ENCODE data around the gene AMBP. TPM values are rescaled to one million over a fixed set of nuclear protein-coding genes. Genes with fewer than 3 reads are reported as not detected.

Gene AMBP
- total and polyA plus RNA-seq, 2 of the 13 experiments (the other 11 are each of a cell fraction or from before 2014, with no cell fraction given), result 1,510 to 2,580 TPM

DNA sequence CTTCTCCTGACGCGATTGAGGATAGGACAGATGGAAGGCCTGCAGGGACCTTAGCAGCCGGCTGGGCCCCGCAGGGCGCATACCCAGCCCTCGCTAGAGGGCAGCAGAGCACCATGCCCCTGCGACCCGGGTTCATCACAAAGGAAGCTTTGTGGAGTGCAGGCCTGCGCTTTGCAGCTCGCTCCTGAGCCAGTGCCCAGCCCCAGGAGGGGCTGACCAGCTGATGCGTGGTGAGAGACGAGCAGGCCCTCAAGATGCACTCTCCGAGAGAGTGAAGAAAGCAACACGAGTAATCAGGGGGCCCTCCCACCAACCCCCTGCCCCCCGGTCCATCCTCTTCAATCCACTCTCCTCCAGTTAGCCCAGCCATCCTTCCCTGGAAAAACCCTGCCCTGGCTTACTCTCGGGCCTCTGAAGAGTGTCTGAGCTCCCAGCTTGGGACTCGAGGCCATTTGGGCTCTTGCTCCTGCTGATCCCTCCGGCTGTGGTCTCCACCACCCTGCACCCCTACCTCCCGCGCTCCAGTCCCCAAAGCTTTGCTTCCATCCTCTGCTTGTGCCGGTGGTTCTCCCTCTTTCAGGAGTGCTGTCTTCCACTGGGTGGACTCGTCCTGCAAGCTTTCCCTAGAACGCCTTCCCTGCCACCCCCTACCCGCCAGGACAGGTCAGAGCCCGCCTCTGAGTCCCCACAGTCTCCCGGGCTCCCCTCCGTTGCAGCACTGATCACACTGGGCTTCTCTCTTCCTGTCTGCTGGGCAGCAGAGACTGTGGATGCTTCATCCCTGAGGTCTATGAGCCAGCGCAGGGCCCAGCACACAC, 30.1 kb upstream of the AMBP start (continued):
- TF ChIP-seq SRSF1 (optimal IDR thresholded peaks at IDR 0.05; ENCODE audit: low read depth, low read length) (no peak), TMF1 (CRISPR knock-in tag; IDR thresholded peaks at IDR 0.05; ENCODE audit: low read depth) (no peak), NFKB2 (CRISPR knock-in tag; IDR thresholded peaks at IDR 0.05; ENCODE audit: borderline replicate concordance) (peak; percentile 72; the same call in 1 of the 2 replicates), MXI1 (IDR thresholded peaks at IDR 0.05; ENCODE audit: borderline replicate concordance, low read depth, low read length) (no peak; the same call in 2 of the 3 replicates), BCL6 (CRISPR knock-in tag; IDR thresholded peaks at IDR 0.05) (peak; percentile 77), HMG20B (CRISPR knock-in tag; conservative IDR thresholded peaks at IDR 0.05) (0 out of 2 replicates have a peak, but pooled peaks have one; percentile 46), ZFX (CRISPR knock-in tag; IDR thresholded peaks at IDR 0.05; ENCODE audit: low read depth) (peak; percentile 92), CREM (IDR thresholded peaks at IDR 0.05) (no peak), CREM (CRISPR knock-in tag; IDR thresholded peaks at IDR 0.05) (no peak), ZNF260 (CRISPR knock-in tag; IDR thresholded peaks at IDR 0.05; ENCODE audit: borderline replicate concordance, low read depth) (no peak), MED8 (CRISPR knock-in tag; IDR thresholded peaks at IDR 0.05; ENCODE audit: insufficient replicate concordance) (no peak), MTA1 (CRISPR knock-in tag; IDR thresholded peaks at IDR 0.05; ENCODE audit: borderline replicate concordance) (no peak), RELA (CRISPR knock-in tag; IDR thresholded peaks at IDR 0.05) (0 out of 2 replicates have a peak, but pooled peaks have one; percentile 42), ZNF24 (IDR thresholded peaks at IDR 0.05) (no peak), ZFP41 (CRISPR knock-in tag; IDR thresholded peaks at IDR 0.05; ENCODE audit: borderline replicate concordance) (no peak), ZNF10 (CRISPR knock-in tag; IDR thresholded peaks at IDR 0.05; ENCODE audit: borderline replicate concordance, low read depth) (no peak), SAP130 (CRISPR knock-in tag; IDR thresholded peaks at IDR 0.05; ENCODE audit: low read depth) (peak; percentile 74; the same call in 1 of the 2 replicates)
- TF ChIP-seq, protein P1, sequence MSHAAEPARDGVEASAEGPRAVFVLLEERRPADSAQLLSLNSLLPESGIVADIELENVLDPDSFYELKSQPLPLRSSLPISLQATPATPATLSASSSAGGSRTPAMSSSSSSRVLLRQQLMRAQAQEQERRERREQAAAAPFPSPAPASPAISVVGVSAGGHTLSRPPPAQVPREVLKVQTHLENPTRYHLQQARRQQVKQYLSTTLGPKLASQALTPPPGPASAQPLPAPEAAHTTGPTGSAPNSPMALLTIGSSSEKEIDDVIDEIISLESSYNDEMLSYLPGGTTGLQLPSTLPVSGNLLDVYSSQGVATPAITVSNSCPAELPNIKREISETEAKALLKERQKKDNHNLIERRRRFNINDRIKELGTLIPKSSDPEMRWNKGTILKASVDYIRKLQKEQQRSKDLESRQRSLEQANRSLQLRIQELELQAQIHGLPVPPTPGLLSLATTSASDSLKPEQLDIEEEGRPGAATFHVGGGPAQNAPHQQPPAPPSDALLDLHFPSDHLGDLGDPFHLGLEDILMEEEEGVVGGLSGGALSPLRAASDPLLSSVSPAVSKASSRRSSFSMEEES (CRISPR knock-in tag; IDR thresholded peaks at IDR 0.05), result no peak
- TF ChIP-seq, protein P2, sequence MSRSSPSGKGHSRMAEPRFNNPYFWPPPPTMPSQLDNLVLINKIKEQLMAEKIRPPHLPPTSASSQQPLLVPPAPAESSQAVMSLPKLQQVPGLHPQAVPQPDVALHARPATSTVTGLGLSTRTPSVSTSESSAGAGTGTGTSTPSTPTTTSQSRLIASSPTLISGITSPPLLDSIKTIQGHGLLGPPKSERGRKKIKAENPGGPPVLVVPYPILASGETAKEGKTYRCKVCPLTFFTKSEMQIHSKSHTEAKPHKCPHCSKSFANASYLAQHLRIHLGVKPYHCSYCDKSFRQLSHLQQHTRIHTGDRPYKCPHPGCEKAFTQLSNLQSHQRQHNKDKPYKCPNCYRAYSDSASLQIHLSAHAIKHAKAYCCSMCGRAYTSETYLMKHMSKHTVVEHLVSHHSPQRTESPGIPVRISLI (CRISPR knock-in tag; IDR thresholded peaks at IDR 0.05; ENCODE audit: borderline replicate concordance), result no peak
- TF ChIP-seq, protein P3, sequence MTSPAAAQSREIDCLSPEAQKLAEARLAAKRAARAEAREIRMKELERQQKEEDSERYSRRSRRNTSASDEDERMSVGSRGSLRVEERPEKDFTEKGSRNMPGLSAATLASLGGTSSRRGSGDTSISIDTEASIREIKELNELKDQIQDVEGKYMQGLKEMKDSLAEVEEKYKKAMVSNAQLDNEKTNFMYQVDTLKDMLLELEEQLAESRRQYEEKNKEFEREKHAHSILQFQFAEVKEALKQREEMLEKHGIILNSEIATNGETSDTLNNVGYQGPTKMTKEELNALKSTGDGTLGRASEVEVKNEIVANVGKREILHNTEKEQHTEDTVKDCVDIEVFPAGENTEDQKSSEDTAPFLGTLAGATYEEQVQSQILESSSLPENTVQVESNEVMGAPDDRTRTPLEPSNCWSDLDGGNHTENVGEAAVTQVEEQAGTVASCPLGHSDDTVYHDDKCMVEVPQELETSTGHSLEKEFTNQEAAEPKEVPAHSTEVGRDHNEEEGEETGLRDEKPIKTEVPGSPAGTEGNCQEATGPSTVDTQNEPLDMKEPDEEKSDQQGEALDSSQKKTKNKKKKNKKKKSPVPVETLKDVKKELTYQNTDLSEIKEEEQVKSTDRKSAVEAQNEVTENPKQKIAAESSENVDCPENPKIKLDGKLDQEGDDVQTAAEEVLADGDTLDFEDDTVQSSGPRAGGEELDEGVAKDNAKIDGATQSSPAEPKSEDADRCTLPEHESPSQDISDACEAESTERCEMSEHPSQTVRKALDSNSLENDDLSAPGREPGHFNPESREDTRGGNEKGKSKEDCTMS (CRISPR knock-in tag; conservative IDR thresholded peaks at IDR 0.05), result no peak
- TF ChIP-seq, protein P4, sequence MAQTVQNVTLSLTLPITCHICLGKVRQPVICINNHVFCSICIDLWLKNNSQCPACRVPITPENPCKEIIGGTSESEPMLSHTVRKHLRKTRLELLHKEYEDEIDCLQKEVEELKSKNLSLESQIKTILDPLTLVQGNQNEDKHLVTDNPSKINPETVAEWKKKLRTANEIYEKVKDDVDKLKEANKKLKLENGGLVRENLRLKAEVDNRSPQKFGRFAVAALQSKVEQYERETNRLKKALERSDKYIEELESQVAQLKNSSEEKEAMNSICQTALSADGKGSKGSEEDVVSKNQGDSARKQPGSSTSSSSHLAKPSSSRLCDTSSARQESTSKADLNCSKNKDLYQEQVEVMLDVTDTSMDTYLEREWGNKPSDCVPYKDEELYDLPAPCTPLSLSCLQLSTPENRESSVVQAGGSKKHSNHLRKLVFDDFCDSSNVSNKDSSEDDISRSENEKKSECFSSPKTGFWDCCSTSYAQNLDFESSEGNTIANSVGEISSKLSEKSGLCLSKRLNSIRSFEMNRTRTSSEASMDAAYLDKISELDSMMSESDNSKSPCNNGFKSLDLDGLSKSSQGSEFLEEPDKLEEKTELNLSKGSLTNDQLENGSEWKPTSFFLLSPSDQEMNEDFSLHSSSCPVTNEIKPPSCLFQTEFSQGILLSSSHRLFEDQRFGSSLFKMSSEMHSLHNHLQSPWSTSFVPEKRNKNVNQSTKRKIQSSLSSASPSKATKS (CRISPR knock-in tag; IDR thresholded peaks at IDR 0.05), result no peak
